Measurements from ENCODE around the gene ESR2. TPM values are rescaled to one million over a fixed set of nuclear protein-coding genes. Genes with fewer than 3 reads are reported as not detected.

Gene ESR2
- total and polyA plus RNA-seq, 2 donors (not counting 3 experiments of a cell fraction or from before 2014, with no cell fraction given) = 0.10 to 0.58 TPM

DNA sequence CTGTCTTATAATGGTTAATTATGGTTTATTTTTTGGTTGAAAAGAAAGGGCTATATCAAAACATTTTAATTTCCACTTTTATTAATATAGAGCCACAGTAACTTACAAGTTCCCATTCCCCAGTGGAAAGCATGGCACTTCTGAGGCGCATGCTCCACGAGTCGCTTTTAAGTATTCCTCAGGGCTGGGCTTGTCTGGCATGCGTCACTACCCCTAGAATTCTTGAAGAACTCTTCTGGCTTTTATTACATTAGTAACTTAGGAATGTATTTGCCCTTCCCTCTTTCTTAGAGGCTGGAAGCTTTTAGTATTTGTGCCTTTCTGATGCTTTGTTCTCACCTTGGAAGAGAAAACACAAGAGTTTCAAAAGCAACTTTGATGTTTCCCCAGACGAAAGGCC is 81.1 kb downstream of the ESR2 start:
- Histone ChIP-seq H4K20me1 (replicated peaks; ENCODE audit: control insufficient read depth, extremely low read depth, insufficient read depth, low read length) (no peaks in the 10 kb centered on the region), H3K36me3 (ENCODE audit: control insufficient read depth in 2 of 2, extremely low read depth in 1 of 2, insufficient read depth in 2 of 2, low read length in 2 of 2) (peaks cover 0 to 9% of the 10 kb centered on the region in 2 experiments), H3K79me2 (ENCODE audit: control insufficient read depth, insufficient read depth, low read length) (no peaks in the 10 kb centered on the region), H2AFZ (ENCODE audit: low read depth, low read length) (no peak overlapping the region), H3K4me1 (ENCODE audit: control insufficient read depth, extremely low read depth, insufficient read depth, low read length) (peaks cover 2% of the 10 kb centered on the region), H3K27ac (ENCODE audit: insufficient read depth, low read depth, low read length) (no peak overlapping the region), H3K4me2 (ENCODE audit: insufficient read depth, low read length) (no peak overlapping the region), H3K9me3 (replicated peaks; ENCODE audit: control insufficient read depth, insufficient read depth, low read length) (no peaks in the 10 kb centered on the region), H3K9ac (replicated peaks; ENCODE audit: extremely low read depth, insufficient read depth, low read length) (no peak overlapping the region), H3K4me3 (replicated peaks in 1 of 3; ENCODE audit: insufficient read depth in 1 of 3, low read depth in 1 of 3, low read length in 3 of 3) (no peak overlapping the region), H3K9me1 (replicated peaks; ENCODE audit: control insufficient read depth, extremely low read depth, insufficient read depth, low read length) (no peaks in the 10 kb centered on the region), H3K27me3 (ENCODE audit: control insufficient read depth in 2 of 2, insufficient read depth in 2 of 2, low read length in 2 of 2) (no peaks in the 10 kb centered on the region)
- POLR2A ChIA-PET = no interaction called here
- DNase-seq (ENCODE audit: low read depth, low spot score) (no peak), FAIRE-seq (no peak)
- no peak for TF ChIP-seq JUN (IDR thresholded peaks at IDR 0.05; ENCODE audit: borderline replicate concordance, insufficient read depth, insufficient read length, low read depth)
- no peak for TF ChIP-seq POLR2AphosphoS5 (IDR thresholded peaks at IDR 0.05; ENCODE audit: insufficient read depth, low read depth, low read length)
- TF ChIP-seq CTCF (IDR thresholded peaks at IDR 0.05; ENCODE audit: extremely low read depth in 1 of 2, insufficient read depth in 1 of 2, low read depth in 1 of 2, low read length in 2 of 2) = no peak
- no peak for TF ChIP-seq MYC (IDR thresholded peaks at IDR 0.05; ENCODE audit: low read depth, low read length)
- no peak for TF ChIP-seq MAX (IDR thresholded peaks at IDR 0.05; ENCODE audit: insufficient read depth, insufficient read length)
- no peak for TF ChIP-seq FOS (IDR thresholded peaks at IDR 0.05; ENCODE audit: borderline replicate concordance, insufficient read depth, low read length)
- no peak for TF ChIP-seq EZH2 (IDR thresholded peaks at IDR 0.05; ENCODE audit: borderline replicate concordance, low read depth, low read length, severe bottlenecking)
- TF ChIP-seq POLR2A (IDR thresholded peaks at IDR 0.05; ENCODE audit: low read depth, low read length) = no peak
- TF ChIP-seq GATA2 (IDR thresholded peaks at IDR 0.05; ENCODE audit: insufficient read depth, insufficient read length, low read depth, low read length) = no peak
- dilution Hi-C loops (cut with MboI; ENCODE audit: extremely low pct_ligation_motif_present, low sequenced_read_pairs) (no loop called here), intact Hi-C loops (cut with micrococcal nuclease) (no loop called here)
- BruUV-seq (replicated peaks) = no TSS peak
- CTCF ChIA-PET = interaction anchor here (1.0 to 1.3 kb wide), 3 partner anchors 9 to 90 kb away, joined by 3 to 5 read pairs (median 4); partner anchors contain the start of gene ESR2
